Adrenal gland (tissue), 12 donors: ENCODE results near the gene HOXB13. TPM values are rescaled to one million over a fixed set of nuclear protein-coding genes. Genes with fewer than 3 reads are reported as not detected.

Source experiments
- DNase-seq, 7 donors: peaks; one replicate each; pipeline ENCODE4 v3.0.0-alpha.2; 2019 to 2020
- H3K27ac ChIP-seq, 5 donors: fragments of 200-600 bp; sonication (generic) in 4 of 5; 1 replicate in 3 of 5; 2 replicates in 2 of 5; pipeline versions ENCODE4 v1.5.1 to v1.8.0; 2016 to 2020; ENCODE audit warnings: mild to moderate bottlenecking in 1 of 5
- H3K27me3 ChIP-seq: fragments of 200-600 bp; 2 replicates; pipeline ENCODE4 v1.8.0; 2021
- H3K36me3 ChIP-seq, 2 donors: fragments of 200-600 bp; replicated peaks in 1 of 2; 1 replicate in 1 of 2; 2 replicates in 1 of 2; pipeline versions ENCODE4 v1.5.1 to v1.8.0; 2018 to 2022
- H3K4me1 ChIP-seq, 2 donors: fragments of 200-600 bp; replicated peaks in 1 of 2; 1 replicate in 1 of 2; 2 replicates in 1 of 2; pipeline versions ENCODE4 v1.5.1 to v1.8.0; 2018 to 2021
- H3K4me3 ChIP-seq, 4 donors: fragments of 200-600 bp; sonication (generic) in 3 of 4; one replicate each; pipeline ENCODE4 v1.5.1; 2016 to 2018
- H3K9me3 ChIP-seq, 3 donors: fragments of 200-600 bp; sonication (generic) in 1 of 3; replicated peaks in 1 of 3; 1 replicate in 2 of 3; 2 replicates in 1 of 3; pipeline versions ENCODE4 v1.5.1 to v1.8.0; 2016 to 2021
- CTCF ChIP-seq, 6 experiments: fragments of 450-650 bp in 4 of 6; fragments of 200-600 bp in 2 of 6; sonication (generic) in 1 of 6; IDR thresholded peaks; 1 replicate in 5 of 6; 2 replicates in 1 of 6; pipeline versions ENCODE4 v1.5.1 to v1.8.0; 2016 to 2021; ENCODE audit warnings: antibody characterized with exemption in 6 of 6, mild to moderate bottlenecking in 2 of 6, moderate library complexity in 1 of 6
- POLR2A ChIP-seq, 2 donors: fragments of 450-650 bp; IDR thresholded peaks; one replicate each; pipeline ENCODE4 v1.6.1; 2017; ENCODE audit warnings: antibody characterized with exemption in 2 of 2, mild to moderate bottlenecking in 2 of 2, moderate library complexity in 1 of 2
- WGBS, 4 donors: extraction: QIAGEN DNeasy Blood & Tissue Kit in 2 of 4; methylation state at CpG; one replicate each; pipeline versions ENCODE4 v1.1.5 to v1.1.7; 2013 to 2017; 5-methylcytosine and 5-hydroxymethylcytosine counted together
- intact Hi-C, 2 donors: fragments of 100-400 bp; cut with DNase I; formaldehyde crosslinking; loops; one replicate each; pipeline versions ENCODE4 v1.14.1 to v1.15.0; 2022 to 2023
- polyA plus RNA-seq, 3 donors: library from polyadenylated mRNA; stranded (reverse); fragments of 200-250 nt in 2 of 3; fragments of 350-450 nt in 1 of 3; fragmentation: Illumina TruSeq in 1 of 3; extraction: RNeasy Lipid Tissue Mini Kit (QIAGEN cat#74804) in 1 of 3; gene quantifications; one replicate each; pipeline ENCODE4 v1.2.3, GENCODE V29; 2013 to 2014
- total RNA-seq, 9 donors: library from RNA; depleted of rRNA in 4 of 9; stranded (reverse); fragments of >200 nt in 4 of 9; fragments of 120-200 nt in 1 of 9; fragmentation: NEBNext Ultra II Directional in 1 of 9; extraction: Animal tissue kit (Norgen Biotek cat#: 25700) in 1 of 9; gene quantifications; one replicate each; pipeline versions ENCODE4 v1.1.0 to v1.2.4, GENCODE V29; 2013 to 2023
- donor health status: healthy with polysubstance abuse.
- donor health status: Bipolar disorder and iron deficiency.
- donor health status: DM: yes; HTN: yes; CAD: no.
- donor health status: DM: no; HTN: no; CAD: no.
- donor health status: DM: no; HTN: no; CAD: no.
- donor health status: DM: yes; HTN: yes; CAD: no.

The HOXB13 gene
- total and polyA plus RNA-seq, 12 donors = 0.07 to 0.11 TPM; not detected in 10

- TF ChIP-seq POLR2A (IDR thresholded peaks at IDR 0.05) = no peak
- no peak for TF ChIP-seq CTCF (IDR thresholded peaks at IDR 0.05)
- Histone ChIP-seq H3K9me3 (no peaks in the 10 kb centered on the region), H3K27me3 (peaks cover 41% of the 10 kb centered on the region), H3K27ac (no peak overlapping the region), H3K4me3 (no peak overlapping the region), H3K4me1 (no peaks in the 10 kb centered on the region), H3K36me3 (no peaks in the 10 kb centered on the region)
- intact Hi-C loops = no loop called here
- 24 to 35% (median 32%) methylated on average over 4 of the region's 4 CpGs for WGBS, 4 donors
- DNase-seq = peak; percentile 28 to 80 (median 74)
These were observed 31.9 kb upstream of the HOXB13 start for GRCh38 chr17:48760411-48760810.

DNA sequence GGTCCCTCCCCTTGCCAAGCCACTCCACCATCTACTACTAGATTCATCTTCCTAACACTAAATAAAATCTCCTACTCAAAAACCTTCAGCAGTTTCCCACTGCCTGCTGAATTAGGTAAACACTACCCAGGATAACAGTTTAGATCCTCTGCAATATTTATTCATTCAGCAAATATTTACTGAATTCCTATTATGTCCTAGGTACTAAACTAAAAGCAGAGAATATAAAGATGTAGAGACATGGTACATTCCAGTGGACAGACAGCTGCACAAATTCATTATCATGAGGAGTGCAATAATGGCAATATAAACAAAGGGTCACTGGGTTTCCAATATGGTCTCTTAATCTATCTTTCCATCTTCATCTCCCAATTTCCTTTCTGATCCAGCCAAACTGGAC, 30.7 kb upstream of the HOXB13 start:
- DNase-seq = no peak
- H3K4me3 ChIP-seq = no peak overlapping the region
- H3K4me1 ChIP-seq = peaks cover 0 to 8% of the 10 kb centered on the region in 2 donors
- no peaks in the 10 kb centered on the region for H3K9me3 ChIP-seq
- TF ChIP-seq CTCF (IDR thresholded peaks at IDR 0.05) (no peak), POLR2A (IDR thresholded peaks at IDR 0.05) (no peak)
- H3K27ac ChIP-seq = no peak overlapping the region
- intact Hi-C loops = no loop called here
- H3K27me3 ChIP-seq = peaks cover 52% of the 10 kb centered on the region
- no peaks in the 10 kb centered on the region for H3K36me3 ChIP-seq

- 38 to 61% (median 54%) methylated on average over 2 of the region's 2 CpGs for WGBS, 4 donors
- TF ChIP-seq POLR2A (IDR thresholded peaks at IDR 0.05) (no peak), CTCF (IDR thresholded peaks at IDR 0.05) (no peak)
These were observed 29.0 kb upstream of the HOXB13 start for GRCh38 chr17:48757524-48757961.

GRCh38 chr17:48756830-48757251, 28.3 kb upstream of the HOXB13 start:
- Histone ChIP-seq H3K36me3 (no peaks in the 10 kb centered on the region), H3K4me3 (no peak overlapping the region), H3K4me1 (peaks cover 0 to 19% of the 10 kb centered on the region in 2 donors), H3K27me3 (peaks cover 66% of the 10 kb centered on the region), H3K9me3 (no peaks in the 10 kb centered on the region), H3K27ac (no peak overlapping the region)
- intact Hi-C loops = no loop called here
- TF ChIP-seq POLR2A (IDR thresholded peaks at IDR 0.05) (no peak), CTCF (IDR thresholded peaks at IDR 0.05) (no peak)
- peak in 2 of 7 donors; percentile 7 to 18 for DNase-seq
- 37 to 68% (median 59%) methylated on average over 3 of the region's 3 CpGs for WGBS, 4 donors

More at GRCh38 chr17:48757524-48757961, 29.0 kb upstream of the HOXB13 start:
- intact Hi-C loops = no loop called here
- Histone ChIP-seq H3K4me3 (no peak overlapping the region), H3K27me3 (peaks cover 59% of the 10 kb centered on the region), H3K9me3 (no peaks in the 10 kb centered on the region), H3K27ac (no peak overlapping the region), H3K36me3 (no peaks in the 10 kb centered on the region), H3K4me1 (peaks cover 0 to 19% of the 10 kb centered on the region in 2 donors)
- no peak for DNase-seq
